Tibial nerve (tissue), 4 donors: ENCODE results near the gene CASZ1.

ENCODE experiments used
- CTCF ChIP-seq, 5 experiments: fragments of 200-600 bp in 3 of 5; fragments of 450-650 bp in 2 of 5; sonication (generic) in 3 of 5; IDR thresholded peaks; one replicate each; pipeline ENCODE4 v1.5.1; 2016 to 2019; ENCODE audit warnings: antibody characterized with exemption in 5 of 5, mild to moderate bottlenecking in 3 of 5, moderate library complexity in 2 of 5
- EP300 ChIP-seq, 2 donors: sonication (generic); formaldehyde crosslinking; IDR thresholded peaks; one replicate each; pipeline ENCODE4 v1.6.1; 2017; ENCODE audit warnings: antibody characterized with exemption in 2 of 2, mild to moderate bottlenecking in 1 of 2
- POLR2A ChIP-seq, 2 donors: fragments of 450-650 bp; IDR thresholded peaks; one replicate each; pipeline ENCODE4 v1.6.1; 2017; ENCODE audit warnings: antibody characterized with exemption in 2 of 2, mild to moderate bottlenecking in 2 of 2, moderate library complexity in 2 of 2

DNA sequence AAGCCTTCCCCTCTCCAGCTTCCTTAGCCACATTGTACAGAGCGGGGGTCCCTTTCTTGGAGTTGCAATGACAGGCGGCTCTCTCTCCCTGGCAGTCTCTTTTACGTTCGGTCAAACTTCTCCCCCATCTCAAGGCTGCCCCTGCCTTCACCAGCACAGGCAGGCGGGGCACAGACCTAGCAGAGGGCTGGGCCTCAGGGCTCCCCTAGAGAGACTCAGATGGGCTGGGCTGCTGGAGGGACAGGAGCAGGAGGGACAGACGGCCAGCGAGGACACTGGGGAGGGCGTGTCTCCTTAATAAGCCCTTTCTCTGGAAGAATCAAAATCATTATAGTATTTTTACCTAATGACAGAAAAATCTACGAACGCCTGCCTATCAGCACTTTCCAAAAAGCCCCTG is 79.6 kb downstream of the CASZ1 start:
- no peak for TF ChIP-seq CTCF (IDR thresholded peaks at IDR 0.05)
- no peak for TF ChIP-seq EP300 (IDR thresholded peaks at IDR 0.05)
- TF ChIP-seq POLR2A (IDR thresholded peaks at IDR 0.05), result no peak
